ENCODE data around the gene TNFRSF19.

The TNFRSF19 gene

DNA sequence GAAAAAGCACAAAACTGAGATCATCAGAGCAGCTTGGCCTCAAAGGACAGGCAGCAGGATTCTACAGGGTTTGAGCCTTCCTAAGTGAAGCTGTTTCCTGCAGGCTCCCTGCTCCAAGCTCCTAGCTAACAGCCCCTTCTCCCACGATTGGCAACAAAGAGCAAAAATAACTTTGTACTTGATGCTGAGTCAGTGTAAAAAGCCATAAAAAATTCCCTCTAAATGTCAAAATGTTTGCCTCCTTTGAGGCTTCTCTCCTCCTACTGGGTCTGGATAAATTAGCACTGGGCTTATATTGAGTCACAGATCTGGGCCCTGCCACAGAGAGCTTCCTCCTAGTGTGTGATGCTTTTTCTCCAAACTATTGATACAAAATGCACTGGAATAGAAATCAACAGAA, 153.3 kb downstream of the TNFRSF19 start:
- TF ChIP-seq, protein P1, sequence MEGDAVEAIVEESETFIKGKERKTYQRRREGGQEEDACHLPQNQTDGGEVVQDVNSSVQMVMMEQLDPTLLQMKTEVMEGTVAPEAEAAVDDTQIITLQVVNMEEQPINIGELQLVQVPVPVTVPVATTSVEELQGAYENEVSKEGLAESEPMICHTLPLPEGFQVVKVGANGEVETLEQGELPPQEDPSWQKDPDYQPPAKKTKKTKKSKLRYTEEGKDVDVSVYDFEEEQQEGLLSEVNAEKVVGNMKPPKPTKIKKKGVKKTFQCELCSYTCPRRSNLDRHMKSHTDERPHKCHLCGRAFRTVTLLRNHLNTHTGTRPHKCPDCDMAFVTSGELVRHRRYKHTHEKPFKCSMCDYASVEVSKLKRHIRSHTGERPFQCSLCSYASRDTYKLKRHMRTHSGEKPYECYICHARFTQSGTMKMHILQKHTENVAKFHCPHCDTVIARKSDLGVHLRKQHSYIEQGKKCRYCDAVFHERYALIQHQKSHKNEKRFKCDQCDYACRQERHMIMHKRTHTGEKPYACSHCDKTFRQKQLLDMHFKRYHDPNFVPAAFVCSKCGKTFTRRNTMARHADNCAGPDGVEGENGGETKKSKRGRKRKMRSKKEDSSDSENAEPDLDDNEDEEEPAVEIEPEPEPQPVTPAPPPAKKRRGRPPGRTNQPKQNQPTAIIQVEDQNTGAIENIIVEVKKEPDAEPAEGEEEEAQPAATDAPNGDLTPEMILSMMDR (IDR thresholded peaks at IDR 0.05; ENCODE audit: low read length) = no peak
- TF ChIP-seq EZH2phosphoT487 (IDR thresholded peaks at IDR 0.05; ENCODE audit: low read length) (no peak), EZH2 (optimal IDR thresholded peaks at IDR 0.05; ENCODE audit: low read depth, low read length) (no peak)
- Histone ChIP-seq H3F3A (ENCODE audit: insufficient read depth, low read length) (no peaks in the 10 kb centered on the region), H3K36me3 (replicated peaks; ENCODE audit: insufficient read depth, low read length) (no peaks in the 10 kb centered on the region), H3K27ac (ENCODE audit: low read length) (no peak overlapping the region), H3K9me3 (replicated peaks; ENCODE audit: insufficient read depth, low read length) (no peaks in the 10 kb centered on the region), H3K27me3 (replicated peaks; ENCODE audit: insufficient read depth, low read length) (no peaks in the 10 kb centered on the region), H3K4me1 (ENCODE audit: low read length) (no peaks in the 10 kb centered on the region), H3K79me2 (ENCODE audit: low read length) (no peaks in the 10 kb centered on the region), H2AFZ (ENCODE audit: low read length) (no peak overlapping the region), H3K9ac (ENCODE audit: low read length) (no peak overlapping the region), H3K4me2 (ENCODE audit: low read depth, low read length) (no peak overlapping the region), H3K9me2 (replicated peaks; ENCODE audit: insufficient read depth, low read length) (no peaks in the 10 kb centered on the region), H3K4me3 (ENCODE audit: low read length) (no peak overlapping the region), H4K20me1 (ENCODE audit: insufficient read depth, low read length) (no peaks in the 10 kb centered on the region)
- DNase-seq = no peak

DNA sequence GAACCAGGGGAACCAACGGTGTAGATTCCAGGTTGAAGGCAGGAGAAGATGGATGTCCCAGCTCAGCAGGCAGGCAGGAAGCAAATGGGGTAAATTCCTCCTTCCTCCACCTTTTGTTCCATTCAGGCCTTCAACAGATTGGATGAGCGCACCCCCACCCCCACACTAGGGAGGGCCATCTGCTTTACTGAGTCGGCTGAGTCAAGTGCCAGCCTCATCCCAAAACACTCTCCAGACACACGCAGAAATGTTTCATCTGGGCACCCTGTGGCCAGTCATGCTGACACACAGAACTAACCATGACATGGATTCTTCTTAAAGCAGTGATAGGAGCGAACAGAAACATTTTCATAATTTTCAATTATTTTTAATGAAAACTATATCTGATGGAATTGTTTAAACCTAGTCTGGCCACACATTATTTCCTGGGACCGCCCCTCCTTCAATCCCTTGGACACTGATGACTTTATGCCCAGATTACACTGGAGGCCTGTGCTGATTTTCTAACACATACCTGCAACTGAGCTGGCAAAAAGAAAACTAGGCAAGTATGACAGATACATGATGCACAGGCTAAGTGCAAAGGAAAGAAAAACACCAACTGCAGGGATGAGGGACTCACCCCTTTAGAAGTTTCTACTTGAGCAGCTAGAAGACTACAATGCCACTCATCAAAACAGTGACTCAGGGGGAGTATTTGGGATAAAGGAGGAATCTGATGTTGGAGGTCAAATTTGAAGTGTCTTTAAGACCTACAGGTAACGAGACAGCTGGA, 154.2 kb downstream of the TNFRSF19 start:
- Histone ChIP-seq H3K27me3 (replicated peaks; ENCODE audit: insufficient read depth, low read length) (no peaks in the 10 kb centered on the region), H3K4me3 (ENCODE audit: low read length) (no peak overlapping the region), H3K36me3 (replicated peaks; ENCODE audit: insufficient read depth, low read length) (no peaks in the 10 kb centered on the region), H2AFZ (ENCODE audit: low read length) (no peak overlapping the region), H3K4me1 (ENCODE audit: low read length) (no peaks in the 10 kb centered on the region), H3K79me2 (ENCODE audit: low read length) (no peaks in the 10 kb centered on the region), H3K9ac (ENCODE audit: low read length) (no peak overlapping the region), H3K9me2 (replicated peaks; ENCODE audit: insufficient read depth, low read length) (no peaks in the 10 kb centered on the region), H3K9me3 (replicated peaks; ENCODE audit: insufficient read depth, low read length) (no peaks in the 10 kb centered on the region), H4K20me1 (ENCODE audit: insufficient read depth, low read length) (no peaks in the 10 kb centered on the region), H3F3A (ENCODE audit: insufficient read depth, low read length) (no peaks in the 10 kb centered on the region), H3K4me2 (ENCODE audit: low read depth, low read length) (no peak overlapping the region), H3K27ac (ENCODE audit: low read length) (no peak overlapping the region)
- DNase-seq = no peak
- TF ChIP-seq EZH2phosphoT487 (IDR thresholded peaks at IDR 0.05; ENCODE audit: low read length) (no peak), EZH2 (optimal IDR thresholded peaks at IDR 0.05; ENCODE audit: low read depth, low read length) (no peak)
- TF ChIP-seq, protein P1 (IDR thresholded peaks at IDR 0.05; ENCODE audit: low read length) = no peak

All from MM.1S (cell line).